ENCODE results near the gene RERE. TPM values are rescaled to one million over a fixed set of nuclear protein-coding genes. Genes with fewer than 3 reads are reported as not detected.

The RERE gene
- total RNA-seq, 1 experiment from 2014 or later, result 40.6 TPM

DNA sequence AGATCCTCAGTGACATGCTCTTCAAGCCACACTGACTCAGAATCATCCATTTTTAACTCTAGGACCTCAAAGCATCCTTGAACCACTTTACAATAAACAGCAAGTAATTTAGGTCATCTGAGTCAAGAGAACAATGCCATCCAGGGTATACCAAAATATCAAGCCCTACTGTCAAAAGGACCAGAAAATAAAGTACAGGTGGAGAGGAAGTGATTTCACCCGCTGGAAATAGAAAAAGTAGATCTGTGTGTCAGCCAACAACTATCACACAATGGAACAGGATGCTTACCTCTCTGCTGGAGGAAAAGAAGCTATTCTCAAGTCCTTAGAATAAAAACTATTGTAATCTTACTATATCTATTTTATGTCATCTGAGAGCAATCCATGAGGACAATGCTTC lies 37.0 kb downstream of the RERE start:
- no peak for DNase-seq (ENCODE audit: low read depth, low spot score)
- no TSS peak for BruUV-seq (replicated peaks)
- H3K36me3 ChIP-seq (ENCODE audit: control insufficient read depth in 1 of 2, insufficient read depth in 2 of 2, low read length in 2 of 2), result no peaks in the 10 kb centered on the region
- no peaks in the 10 kb centered on the region for H3K9me3 ChIP-seq (ENCODE audit: control insufficient read depth in 1 of 2, insufficient read depth in 1 of 2, low read depth in 1 of 2, low read length in 2 of 2)
- H3K9me2 ChIP-seq (ENCODE audit: insufficient read depth), result no peaks in the 10 kb centered on the region
- no peak for TF ChIP-seq EZH2 (IDR thresholded peaks at IDR 0.05)
- TF ChIP-seq FOSL1 (IDR thresholded peaks at IDR 0.05; ENCODE audit: low read depth), result no peak
- TF ChIP-seq, protein P1, sequence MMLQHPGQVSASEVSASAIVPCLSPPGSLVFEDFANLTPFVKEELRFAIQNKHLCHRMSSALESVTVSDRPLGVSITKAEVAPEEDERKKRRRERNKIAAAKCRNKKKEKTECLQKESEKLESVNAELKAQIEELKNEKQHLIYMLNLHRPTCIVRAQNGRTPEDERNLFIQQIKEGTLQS (IDR thresholded peaks at IDR 0.05), result no peak
- no peak for ATAC-seq
- ChIA-PET CTCF (no interaction called here), POLR2A (no interaction called here), RAD21 (ENCODE audit: low non-redundant PET in 1 of 2, low total read pairs in 2 of 2, uncharacterized antibody in 2 of 2, unreplicated experiment in 2 of 2) (no interaction called here)
- H3K4me1 ChIP-seq (ENCODE audit: control insufficient read depth in 1 of 2, insufficient read depth in 2 of 2, low read length in 2 of 2), result no peaks in the 10 kb centered on the region
- no peak overlapping the region for H3K9ac ChIP-seq (ENCODE audit: low read length)
- no peaks in the 10 kb centered on the region for H3K27me3 ChIP-seq (ENCODE audit: insufficient read depth, low read length)
- H3K4me3 ChIP-seq (replicated peaks in 1 of 2; ENCODE audit: low read depth in 1 of 2, low read length in 2 of 2), result no peak overlapping the region
- H2AFZ ChIP-seq (ENCODE audit: low read depth, low read length, poor library complexity, severe bottlenecking), result no peak overlapping the region
- no peaks in the 10 kb centered on the region for H4K20me1 ChIP-seq (ENCODE audit: insufficient read depth)
- H3K4me2 ChIP-seq (ENCODE audit: low read length), result no peak overlapping the region
- peaks cover 25% of the 10 kb centered on the region; the same call in 1 of the 2 replicates for H3K79me2 ChIP-seq (ENCODE audit: insufficient read depth, low read length)
- H3K27ac ChIP-seq (ENCODE audit: low read depth, low read length), result no peak overlapping the region
- intact Hi-C loops (cut with micrococcal nuclease), result no loop called here

DNA sequence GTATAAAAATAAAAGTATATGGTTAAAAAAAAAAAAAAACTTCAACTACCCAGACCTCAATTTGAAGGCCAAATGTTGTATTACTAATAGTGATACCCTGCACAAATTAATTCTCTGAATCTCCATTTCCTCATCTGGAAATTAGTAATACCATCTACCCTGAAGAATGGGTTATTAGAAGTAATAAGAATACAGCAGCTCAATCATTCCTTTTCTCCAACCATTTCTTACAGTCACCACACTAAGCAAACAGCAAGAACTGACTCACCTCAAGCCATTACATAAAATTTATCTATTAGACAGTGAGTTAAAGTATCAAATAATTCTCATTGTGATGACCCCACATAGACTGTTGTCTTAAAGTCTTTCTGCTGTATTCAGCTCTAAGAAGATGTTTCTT lies 39.6 kb downstream of the RERE start:
- Histone ChIP-seq H3K9ac (ENCODE audit: low read length) (no peak overlapping the region), H3K27ac (ENCODE audit: low read depth, low read length) (no peak overlapping the region), H4K20me1 (ENCODE audit: insufficient read depth) (no peaks in the 10 kb centered on the region), H3K9me3 (ENCODE audit: control insufficient read depth in 1 of 2, insufficient read depth in 1 of 2, low read depth in 1 of 2, low read length in 2 of 2) (no peaks in the 10 kb centered on the region), H3K9me2 (ENCODE audit: insufficient read depth) (no peaks in the 10 kb centered on the region), H3K4me2 (ENCODE audit: low read length) (no peak overlapping the region), H2AFZ (ENCODE audit: low read depth, low read length, poor library complexity, severe bottlenecking) (no peak overlapping the region), H3K4me3 (replicated peaks in 1 of 2; ENCODE audit: low read depth in 1 of 2, low read length in 2 of 2) (no peak overlapping the region), H3K79me2 (ENCODE audit: insufficient read depth, low read length) (peaks cover 21% of the 10 kb centered on the region; the same call in 1 of the 2 replicates), H3K4me1 (ENCODE audit: control insufficient read depth in 1 of 2, insufficient read depth in 2 of 2, low read length in 2 of 2) (no peaks in the 10 kb centered on the region), H3K36me3 (ENCODE audit: control insufficient read depth in 1 of 2, insufficient read depth in 2 of 2, low read length in 2 of 2) (no peaks in the 10 kb centered on the region), H3K27me3 (ENCODE audit: insufficient read depth, low read length) (no peaks in the 10 kb centered on the region)
- ATAC-seq (no peak), DNase-seq (ENCODE audit: low read depth, low spot score) (no peak)
- intact Hi-C loops (cut with micrococcal nuclease), result no loop called here
- BruUV-seq (replicated peaks), result no TSS peak
- ChIA-PET POLR2A (no interaction called here), RAD21 (ENCODE audit: low non-redundant PET in 1 of 2, low total read pairs in 2 of 2, uncharacterized antibody in 2 of 2, unreplicated experiment in 2 of 2) (no interaction called here), CTCF (no interaction called here)
- TF ChIP-seq, protein P1 (IDR thresholded peaks at IDR 0.05), result no peak
- TF ChIP-seq CBX3 (IDR thresholded peaks at IDR 0.05; ENCODE audit: low read depth) (no peak), RAD21 (IDR thresholded peaks at IDR 0.05; ENCODE audit: low read depth) (no peak), CEBPB (IDR thresholded peaks at IDR 0.05; ENCODE audit: low read depth) (no peak), TCF7L2 (IDR thresholded peaks at IDR 0.05; ENCODE audit: borderline replicate concordance, extremely low read depth, insufficient read depth, insufficient read length) (no peak)
- TF ChIP-seq, protein P2, sequence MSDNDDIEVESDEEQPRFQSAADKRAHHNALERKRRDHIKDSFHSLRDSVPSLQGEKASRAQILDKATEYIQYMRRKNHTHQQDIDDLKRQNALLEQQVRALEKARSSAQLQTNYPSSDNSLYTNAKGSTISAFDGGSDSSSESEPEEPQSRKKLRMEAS (IDR thresholded peaks at IDR 0.05), result no peak
- TF ChIP-seq, protein P3, sequence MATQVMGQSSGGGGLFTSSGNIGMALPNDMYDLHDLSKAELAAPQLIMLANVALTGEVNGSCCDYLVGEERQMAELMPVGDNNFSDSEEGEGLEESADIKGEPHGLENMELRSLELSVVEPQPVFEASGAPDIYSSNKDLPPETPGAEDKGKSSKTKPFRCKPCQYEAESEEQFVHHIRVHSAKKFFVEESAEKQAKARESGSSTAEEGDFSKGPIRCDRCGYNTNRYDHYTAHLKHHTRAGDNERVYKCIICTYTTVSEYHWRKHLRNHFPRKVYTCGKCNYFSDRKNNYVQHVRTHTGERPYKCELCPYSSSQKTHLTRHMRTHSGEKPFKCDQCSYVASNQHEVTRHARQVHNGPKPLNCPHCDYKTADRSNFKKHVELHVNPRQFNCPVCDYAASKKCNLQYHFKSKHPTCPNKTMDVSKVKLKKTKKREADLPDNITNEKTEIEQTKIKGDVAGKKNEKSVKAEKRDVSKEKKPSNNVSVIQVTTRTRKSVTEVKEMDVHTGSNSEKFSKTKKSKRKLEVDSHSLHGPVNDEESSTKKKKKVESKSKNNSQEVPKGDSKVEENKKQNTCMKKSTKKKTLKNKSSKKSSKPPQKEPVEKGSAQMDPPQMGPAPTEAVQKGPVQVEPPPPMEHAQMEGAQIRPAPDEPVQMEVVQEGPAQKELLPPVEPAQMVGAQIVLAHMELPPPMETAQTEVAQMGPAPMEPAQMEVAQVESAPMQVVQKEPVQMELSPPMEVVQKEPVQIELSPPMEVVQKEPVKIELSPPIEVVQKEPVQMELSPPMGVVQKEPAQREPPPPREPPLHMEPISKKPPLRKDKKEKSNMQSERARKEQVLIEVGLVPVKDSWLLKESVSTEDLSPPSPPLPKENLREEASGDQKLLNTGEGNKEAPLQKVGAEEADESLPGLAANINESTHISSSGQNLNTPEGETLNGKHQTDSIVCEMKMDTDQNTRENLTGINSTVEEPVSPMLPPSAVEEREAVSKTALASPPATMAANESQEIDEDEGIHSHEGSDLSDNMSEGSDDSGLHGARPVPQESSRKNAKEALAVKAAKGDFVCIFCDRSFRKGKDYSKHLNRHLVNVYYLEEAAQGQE (IDR thresholded peaks at IDR 0.05; ENCODE audit: low read depth), result no peak
